GM12878 (cell line): ENCODE results near the gene USP50. TPM values are rescaled to one million over a fixed set of nuclear protein-coding genes. Genes with fewer than 3 reads are reported as not detected.

ENCODE experiments used
- ATAC-seq: fragments of 200-7000 bp; cut with Tn5 transposase; 3 replicates; pipeline ENCODE4 v1.9.1; 2020; ENCODE audit warnings: mild to moderate bottlenecking, moderate library complexity
- BruUV-seq: library from RNA; stranded (reverse); fragments of 400-500 nt; replicated peaks from 2 replicates; lab custom pipeline; 2021; lab: Mats Ljungman, UMichigan
- CTCF ChIA-PET: fragments of 300-600 bp; sonication (Branson Sonifier 250); formaldehyde crosslinking; extraction: SDS; loops from one replicate; lab custom pipeline; 2021; ENCODE audit warnings: inconsistent platforms; lab: Yijun Ruan, JAX
- POLR2A ChIA-PET: fragments of 350-600 bp; formaldehyde crosslinking; extraction: SDS; loops from one replicate; lab custom pipeline; 2021; ENCODE audit warnings: inconsistent platforms; lab: Charles Lee
- RAD21 ChIA-PET: fragments of 300-600 bp; sonication (Branson Sonifier 250); formaldehyde crosslinking; loops from one replicate; lab custom pipeline; 2023; ENCODE audit warnings: antibody characterized with exemption; ENCODE audit not compliant: unreplicated experiment; lab: Charles Lee
- SMC1A ChIA-PET: fragments of 300-600 bp; sonication (Branson Sonifier 250); formaldehyde crosslinking; loops from one replicate; lab custom pipeline; 2023; ENCODE audit not compliant: unreplicated experiment, uncharacterized antibody; lab: Charles Lee
- DNase-seq: peaks from one replicate; pipeline ENCODE4 v3.0.0-alpha.2; 2011; ENCODE audit warnings: low read depth, low spot score
- FAIRE-seq: peaks from 3 replicates; lab custom pipeline; 2011; peaks lifted over from hg19 to GRCh38; lab: Jason Lieb, UNC
- H2AFZ ChIP-seq: 2 replicates; pipeline ENCODE4 v1.6.0; 2011; ENCODE audit warnings: low read depth, low read length, control low read depth; ENCODE audit not compliant: control insufficient read depth
- H3K27ac ChIP-seq: 2 replicates; pipeline ENCODE4 v1.5.1; 2011; ENCODE audit warnings: control low read depth; ENCODE audit not compliant: control insufficient read depth, insufficient read depth
- H3K27me3 ChIP-seq, 2 experiments: replicated peaks in 1 of 2; 2 replicates each; pipeline versions ENCODE4 v1.6.0 to v1.6.1; 2011; ENCODE audit warnings: low read length in 1 of 2; ENCODE audit not compliant: control insufficient read depth in 2 of 2, insufficient read depth in 2 of 2
- H3K36me3 ChIP-seq, 2 experiments: 2 replicates each; pipeline ENCODE4 v1.5.1; 2011; ENCODE audit warnings: low read length in 1 of 2; ENCODE audit not compliant: control insufficient read depth in 2 of 2, insufficient read depth in 2 of 2
- H3K4me1 ChIP-seq: 2 replicates; pipeline ENCODE4 v1.6.1; 2011; ENCODE audit warnings: mild to moderate bottlenecking, low read length, moderate library complexity, mixed read lengths; ENCODE audit not compliant: control insufficient read depth, insufficient read depth
- H3K4me2 ChIP-seq: 2 replicates; pipeline ENCODE4 v1.6.0; 2011; ENCODE audit warnings: control low read depth; ENCODE audit not compliant: control insufficient read depth, insufficient read depth
- H3K4me3 ChIP-seq: fragments of 200-600 bp; sonication (generic); 2 replicates; pipeline ENCODE4 v1.5.1; 2016
- H3K79me2 ChIP-seq: 2 replicates; pipeline ENCODE4 v1.6.0; 2011; ENCODE audit warnings: low read length; ENCODE audit not compliant: control insufficient read depth, insufficient read depth
- H3K9ac ChIP-seq: 2 replicates; pipeline ENCODE4 v1.8.0; 2011; ENCODE audit warnings: low read length, control low read depth, mixed read lengths; ENCODE audit not compliant: control insufficient read depth, insufficient read depth
- H3K9me3 ChIP-seq: replicated peaks from 3 replicates; pipeline ENCODE4 v1.5.1; 2011; ENCODE audit warnings: mild to moderate bottlenecking, low read length; ENCODE audit not compliant: control insufficient read depth, insufficient read depth
- H4K20me1 ChIP-seq: 2 replicates; pipeline ENCODE4 v1.6.0; 2011; ENCODE audit not compliant: control insufficient read depth, insufficient read depth
- BACH1 ChIP-seq: fragments of 450-650 bp; IDR thresholded peaks from 2 replicates; pipeline ENCODE4 v1.6.1; 2017; ENCODE audit warnings: mild to moderate bottlenecking, borderline replicate concordance
- BCL3 ChIP-seq: IDR thresholded peaks from 2 replicates; pipeline ENCODE4 v1.6.1; 2011; ENCODE audit warnings: borderline replicate concordance, low read depth, mild to moderate bottlenecking, moderate library complexity, low read length; ENCODE audit not compliant: insufficient read depth, poor library complexity, severe bottlenecking
- IKZF2 ChIP-seq, 2 experiments: fragments of 450-650 bp; IDR thresholded peaks; 2 replicates each; pipeline ENCODE4 v1.6.1; 2017; ENCODE audit warnings: mild to moderate bottlenecking in 2 of 2, moderate library complexity in 2 of 2
- IRF3 ChIP-seq: fragments of 450-650 bp; IDR thresholded peaks from 2 replicates; pipeline ENCODE4 v1.6.1; 2014; ENCODE audit warnings: mild to moderate bottlenecking
- IRF4 ChIP-seq: IDR thresholded peaks from 2 replicates; pipeline ENCODE4 v1.6.1; 2011; ENCODE audit warnings: low read depth, low read length
- IRF5 ChIP-seq: fragments of 450-650 bp; IDR thresholded peaks from 2 replicates; pipeline ENCODE4 v1.6.1; 2017; ENCODE audit warnings: borderline replicate concordance
- KLF5 ChIP-seq: fragments of 450-650 bp; IDR thresholded peaks from 2 replicates; pipeline ENCODE4 v1.6.1; 2014; ENCODE audit warnings: mild to moderate bottlenecking; ENCODE audit not compliant: partially characterized antibody
- NFXL1 ChIP-seq: fragments of 450-650 bp; IDR thresholded peaks from 2 replicates; pipeline ENCODE4 v1.6.1; 2017; ENCODE audit warnings: antibody characterized with exemption, mild to moderate bottlenecking, borderline replicate concordance
- NFYB ChIP-seq: IDR thresholded peaks from 2 replicates; pipeline ENCODE4 v1.6.1; 2011; ENCODE audit warnings: low read depth, mild to moderate bottlenecking, low read length, improper control_type of control experiment, moderate library complexity; ENCODE audit not compliant: insufficient read depth
- POLR2A ChIP-seq: IDR thresholded peaks from 2 replicates; pipeline ENCODE4 v1.6.1; 2011; ENCODE audit warnings: low read depth, mild to moderate bottlenecking, low read length
- RAD21 ChIP-seq: IDR thresholded peaks from 2 replicates; pipeline ENCODE4 v1.6.1; 2011; ENCODE audit warnings: mild to moderate bottlenecking, low read depth, low read length, moderate library complexity; ENCODE audit not compliant: insufficient read depth
- RBBP5 ChIP-seq: fragments of 200-600 bp; sonication (generic); conservative IDR thresholded peaks from 2 replicates; pipeline ENCODE4 v1.6.1; 2016
- RCOR1 ChIP-seq: conservative IDR thresholded peaks from 2 replicates; pipeline ENCODE4 v1.6.1; 2012; ENCODE audit warnings: low read depth, low read length, improper control_type of control experiment
- SMAD5 ChIP-seq: IDR thresholded peaks from 2 replicates; pipeline ENCODE4 v1.6.1; 2016; ENCODE audit warnings: antibody characterized with exemption, low read depth
- SUPT20H ChIP-seq: IDR thresholded peaks from 2 replicates; pipeline ENCODE4 v1.6.1; 2011; ENCODE audit warnings: low read depth, mild to moderate bottlenecking, low read length, moderate library complexity, borderline replicate concordance; ENCODE audit not compliant: control insufficient read depth
- WRNIP1 ChIP-seq: IDR thresholded peaks from 2 replicates; pipeline ENCODE4 v1.6.1; 2011; ENCODE audit warnings: low read depth, low read length, improper control_type of control experiment, borderline replicate concordance
- ZBTB11 ChIP-seq: fragments of 450-650 bp; formaldehyde crosslinking; IDR thresholded peaks from 2 replicates; pipeline ENCODE4 v1.5.0; 2022; ENCODE audit warnings: mild to moderate bottlenecking, missing genetic modification characterization
- WGBS: methylation state at CpG from one replicate; pipeline ENCODE4 v1.1.6; 2016; ENCODE audit warnings: low lambda C conversion rate; ENCODE audit not compliant: insufficient replicate concordance, insufficient coverage; ENCODE audit errors: missing lambda C conversion rate; 5-methylcytosine and 5-hydroxymethylcytosine counted together
- in situ Hi-C: fragments of 300-500 bp; cut with MboI; formaldehyde crosslinking; loops from 9 replicates; pipeline ENCODE4 v1.14.3; 2018; ENCODE audit warnings: mixed read lengths
- intact Hi-C: fragments of 100-400 bp; cut with micrococcal nuclease; formaldehyde crosslinking; loops from one replicate; pipeline ENCODE4 v1.14.2; 2022; ENCODE audit not compliant: unreplicated experiment
- polyA plus RNA-seq, 11 experiments: library from polyadenylated mRNA; depleted of rRNA in 4 of 11; unstranded in 6 of 11; stranded (reverse) in 5 of 11; fragments of >200 nt; fragmentation: Nextera tagmentation in 4 of 11; fragmentation: Illumina TruSeq in 1 of 11; extraction: Ambion mirVana in 4 of 11; extraction: Trizol in 1 of 11; gene quantifications; 1 replicate in 1 of 11; 2 replicates in 10 of 11; pipeline versions ENCODE4 v1.2.1 to v1.2.3, GENCODE V29; 2011 to 2016; ENCODE audit warnings: inconsistent platforms in 2 of 11, missing spikeins in 2 of 11, low read depth in 1 of 11
- total RNA-seq, 4 experiments: library from RNA; depleted of rRNA in 3 of 4; stranded (reverse); fragments of >200 nt in 3 of 4; fragmentation: Illumina TruSeq in 1 of 4; extraction: Trizol in 1 of 4; gene quantifications; 2 replicates each; pipeline versions ENCODE4 v1.2.1 to v1.2.3, GENCODE V29; 2013 to 2021

Gene USP50
- total and polyA plus RNA-seq, 10 of the 15 experiments (the other 5 are each of a cell fraction or from before 2014, with no cell fraction given), result 0.15 to 0.21 (median 0.19) TPM; not detected in 7

- TF ChIP-seq NFYB, result no peak
Measured at GRCh38 chr15:50594311-50594710, 47.8 kb upstream of the USP50 start (continued).

GRCh38 chr15:50593761-50594160 lies 47.3 kb upstream of the USP50 start:
- CTCF ChIA-PET, result interaction anchor here (0.6 kb wide), 1 partner anchor 340 kb away, joined by 3 read pairs; no protein-coding TSS in a partner anchor
- TF ChIP-seq SUPT20H, result no peak
- no peak for TF ChIP-seq BCL3
- no peak for TF ChIP-seq IKZF2 (IDR thresholded peaks at IDR 0.05)
- TF ChIP-seq IRF4, result no peak
- TF ChIP-seq POLR2A, result no peak
- TF ChIP-seq BACH1, result no peak
- TF ChIP-seq RBBP5, result no peak
- no peak for TF ChIP-seq NFXL1
- TF ChIP-seq SMAD5, result no peak
- no peak for TF ChIP-seq IRF5
- no peak for TF ChIP-seq KLF5
- no peak for TF ChIP-seq IRF3
- no peak for TF ChIP-seq ZBTB11
- TF ChIP-seq RCOR1, result no peak
- TF ChIP-seq WRNIP1, result no peak
- TF ChIP-seq RAD21, result no peak

More at GRCh38 chr15:50593761-50594160, 47.3 kb upstream of the USP50 start:
- Histone ChIP-seq H4K20me1 (no peaks in the 10 kb centered on the region), H3K9me3 (no peaks in the 10 kb centered on the region), H3K4me2 (no peak overlapping the region), H3K4me1 (no peaks in the 10 kb centered on the region), H3K9ac (no peak overlapping the region), H3K79me2 (no peaks in the 10 kb centered on the region), H3K27me3 (no peaks in the 10 kb centered on the region), H3K27ac (no peak overlapping the region), H2AFZ (no peak overlapping the region), H3K36me3 (peaks cover 0 to 19% of the 10 kb centered on the region in 2 experiments; a peak in 3 of 4 replicates), H3K4me3 (no peak overlapping the region)
- RAD21 ChIA-PET, result no interaction called here
- in situ Hi-C loops (no loop called here), intact Hi-C loops (no loop called here)
- DNase-seq, result no peak
- WGBS, result 92% methylated on average over 3 of the region's 3 CpGs
- BruUV-seq, result no TSS peak
- no peak for FAIRE-seq
- SMC1A ChIA-PET, result interaction anchor here (1.3 kb wide), 1 partner anchor 11 kb away, joined by 3 read pairs; no protein-coding TSS in a partner anchor
- ATAC-seq, result no peak
- POLR2A ChIA-PET, result no interaction called here
